Transverse colon (tissue), 4 donors: ENCODE measurements around the gene GLRA3. TPM values are rescaled to one million over a fixed set of nuclear protein-coding genes. Genes with fewer than 3 reads are reported as not detected.
A peak's percentile ranks its signal among the peaks of the same experiment; 100 is the strongest.

Experiments
- DNase-seq: peaks from one replicate; pipeline ENCODE4 v3.0.0-alpha.2; 2019
- H3K27ac ChIP-seq, 4 donors: fragments of 200-600 bp; sonication (generic); 2 replicates each; pipeline ENCODE4 v1.5.1; 2016 to 2018; ENCODE audit warnings: inconsistent platforms in 4 of 4
- H3K27me3 ChIP-seq: fragments of 200-600 bp; sonication (generic); 2 replicates; pipeline ENCODE4 v1.5.1; 2017; ENCODE audit warnings: inconsistent platforms
- H3K36me3 ChIP-seq, 4 donors: fragments of 200-600 bp; sonication (generic); 2 replicates each; pipeline ENCODE4 v1.5.1; 2017 to 2019; ENCODE audit warnings: inconsistent platforms in 4 of 4
- H3K4me1 ChIP-seq, 4 donors: fragments of 200-600 bp; sonication (generic); 2 replicates each; pipeline ENCODE4 v1.5.1; 2017 to 2020; ENCODE audit warnings: inconsistent platforms in 4 of 4
- H3K4me3 ChIP-seq, 4 donors: fragments of 200-600 bp; sonication (generic); 1 replicate in 1 of 4; 2 replicates in 3 of 4; pipeline versions ENCODE4 v1.5.1 to v1.6.1; 2017 to 2019; ENCODE audit warnings: inconsistent platforms in 4 of 4
- H3K9me3 ChIP-seq, 2 donors: fragments of 200-600 bp; sonication (generic); 2 replicates each; pipeline ENCODE4 v1.5.1; 2017 to 2019; ENCODE audit warnings: inconsistent platforms in 2 of 2
- EP300 ChIP-seq: sonication (generic); formaldehyde crosslinking; IDR thresholded peaks from one replicate; pipeline ENCODE4 v1.6.1; 2017; ENCODE audit warnings: antibody characterized with exemption, low read depth
- POLR2A ChIP-seq: fragments of 450-650 bp; IDR thresholded peaks from one replicate; pipeline ENCODE4 v1.6.1; 2016; ENCODE audit warnings: antibody characterized with exemption, mild to moderate bottlenecking, moderate library complexity
- POLR2AphosphoS5 ChIP-seq, 3 donors: sonication (generic); formaldehyde crosslinking; IDR thresholded peaks; one replicate each; pipeline ENCODE4 v1.6.1; 2016; ENCODE audit warnings: antibody characterized with exemption in 3 of 3
- whole genome bisulfite sequencing, 2 donors: methylation state at CpG; one replicate each; pipeline ENCODE4 v1.1.5; 2018; ENCODE audit warnings: low coverage in 1 of 2; 5-methylcytosine and 5-hydroxymethylcytosine counted together
- in situ Hi-C, 4 donors: fragments of 200-750 bp; cut with MboI; loops; one replicate each; pipeline versions ENCODE4 v1.15.0 to v1.15.1; 2017; ENCODE audit warnings: low sequenced_read_pairs in 3 of 4, low pct_ligation_motif_present in 1 of 4, low pct_unique_long_range_greater_than_20kb in 1 of 4
- intact Hi-C: fragments of 100-400 bp; cut with DNase I; formaldehyde crosslinking; loops from one replicate; pipeline ENCODE4 v1.15.1; 2023; ENCODE audit warnings: low total_unique reads
- total RNA-seq, 4 donors: library from RNA; depleted of rRNA; stranded (reverse); fragments of >200 nt; gene quantifications; one replicate each; pipeline ENCODE4 v1.1.0, GENCODE V29; 2016
- TF ChIP-seq, protein P1 (sequence below), 5 experiments: fragments of 200-600 bp in 3 of 5; fragments of 450-650 bp in 2 of 5; sonication (generic) in 3 of 5; IDR thresholded peaks; 1 replicate in 2 of 5; 2 replicates in 3 of 5; pipeline ENCODE4 v1.5.1; 2016 to 2017; ENCODE audit warnings: antibody characterized with exemption in 5 of 5, inconsistent platforms in 3 of 5, mild to moderate bottlenecking in 2 of 5, moderate library complexity in 1 of 5

Gene GLRA3
- total RNA-seq, 4 donors from 2014 or later: not detected

DNA sequence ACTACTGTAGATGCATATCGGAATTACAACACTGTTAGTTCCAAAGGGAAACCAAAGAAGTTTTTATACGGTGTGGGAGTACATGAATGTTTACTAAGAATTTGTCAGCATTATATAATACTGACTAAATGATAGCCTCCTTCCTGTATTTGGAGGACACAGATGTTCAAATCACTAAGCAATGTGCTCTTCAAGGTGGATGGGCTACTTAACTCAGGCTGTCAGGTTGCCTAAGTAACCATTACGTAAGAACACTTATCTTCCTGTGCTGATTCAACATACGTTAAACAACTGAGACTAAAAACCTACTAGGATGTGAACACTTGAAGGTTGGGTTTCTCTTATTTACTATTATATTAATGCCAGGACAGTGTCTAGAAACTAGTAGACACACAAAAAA is 224.8 kb downstream of the GLRA3 start:
- in situ Hi-C loops: no loop called here
- TF ChIP-seq POLR2A (no peak), EP300 (no peak), POLR2AphosphoS5 (IDR thresholded peaks at IDR 0.05) (no peak)
- TF ChIP-seq, protein P1, sequence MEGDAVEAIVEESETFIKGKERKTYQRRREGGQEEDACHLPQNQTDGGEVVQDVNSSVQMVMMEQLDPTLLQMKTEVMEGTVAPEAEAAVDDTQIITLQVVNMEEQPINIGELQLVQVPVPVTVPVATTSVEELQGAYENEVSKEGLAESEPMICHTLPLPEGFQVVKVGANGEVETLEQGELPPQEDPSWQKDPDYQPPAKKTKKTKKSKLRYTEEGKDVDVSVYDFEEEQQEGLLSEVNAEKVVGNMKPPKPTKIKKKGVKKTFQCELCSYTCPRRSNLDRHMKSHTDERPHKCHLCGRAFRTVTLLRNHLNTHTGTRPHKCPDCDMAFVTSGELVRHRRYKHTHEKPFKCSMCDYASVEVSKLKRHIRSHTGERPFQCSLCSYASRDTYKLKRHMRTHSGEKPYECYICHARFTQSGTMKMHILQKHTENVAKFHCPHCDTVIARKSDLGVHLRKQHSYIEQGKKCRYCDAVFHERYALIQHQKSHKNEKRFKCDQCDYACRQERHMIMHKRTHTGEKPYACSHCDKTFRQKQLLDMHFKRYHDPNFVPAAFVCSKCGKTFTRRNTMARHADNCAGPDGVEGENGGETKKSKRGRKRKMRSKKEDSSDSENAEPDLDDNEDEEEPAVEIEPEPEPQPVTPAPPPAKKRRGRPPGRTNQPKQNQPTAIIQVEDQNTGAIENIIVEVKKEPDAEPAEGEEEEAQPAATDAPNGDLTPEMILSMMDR (IDR thresholded peaks at IDR 0.05): no peak
- DNase-seq: no peak

DNA sequence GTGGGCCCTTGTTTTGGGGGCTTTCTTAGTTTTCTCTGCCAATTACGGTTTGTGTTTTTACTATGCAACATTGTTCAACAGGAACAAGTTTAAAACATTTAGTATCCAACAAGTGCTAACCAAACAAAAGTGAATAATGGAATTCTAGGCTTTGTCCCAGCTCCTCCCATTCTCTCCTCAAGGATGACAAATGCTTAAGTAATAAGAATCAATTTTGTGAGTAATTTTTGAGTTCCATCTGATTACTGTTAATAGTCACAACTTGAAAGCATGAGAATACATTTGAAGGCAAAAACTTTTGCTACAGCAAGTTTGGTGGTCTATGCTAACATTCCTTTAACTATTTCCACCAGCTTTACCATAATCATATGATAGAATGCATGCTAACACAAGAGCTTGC is 228.7 kb downstream of the GLRA3 start:
- TF ChIP-seq EP300: no peak
- no peak for TF ChIP-seq POLR2AphosphoS5 (IDR thresholded peaks at IDR 0.05)
- Histone ChIP-seq H3K27ac (no peak overlapping the region), H3K4me3 (no peak overlapping the region), H3K9me3 (no peaks in the 10 kb centered on the region), H3K4me1 (no peaks in the 10 kb centered on the region), H3K27me3 (no peaks in the 10 kb centered on the region), H3K36me3 (no peaks in the 10 kb centered on the region)
- no peak for DNase-seq
- intact Hi-C loops (no loop called here), in situ Hi-C loops (no loop called here)
- 60 to 68% methylated on average over 1 of the region's 1 CpG for WGBS, 2 donors

More for the DNA sequence above, 224.8 kb downstream of the GLRA3 start:
- 53 to 66% methylated on average over 4 of the region's 4 CpGs for WGBS, 2 donors
- no peaks in the 10 kb centered on the region for H3K27me3 ChIP-seq
- peak overlapping the region in 1 of 4 donors; percentile 41 for H3K27ac ChIP-seq
- H3K4me1 ChIP-seq: no peaks in the 10 kb centered on the region
- H3K36me3 ChIP-seq: no peaks in the 10 kb centered on the region
- no peak overlapping the region for H3K4me3 ChIP-seq
- intact Hi-C loops: no loop called here
- no peaks in the 10 kb centered on the region for H3K9me3 ChIP-seq

DNA sequence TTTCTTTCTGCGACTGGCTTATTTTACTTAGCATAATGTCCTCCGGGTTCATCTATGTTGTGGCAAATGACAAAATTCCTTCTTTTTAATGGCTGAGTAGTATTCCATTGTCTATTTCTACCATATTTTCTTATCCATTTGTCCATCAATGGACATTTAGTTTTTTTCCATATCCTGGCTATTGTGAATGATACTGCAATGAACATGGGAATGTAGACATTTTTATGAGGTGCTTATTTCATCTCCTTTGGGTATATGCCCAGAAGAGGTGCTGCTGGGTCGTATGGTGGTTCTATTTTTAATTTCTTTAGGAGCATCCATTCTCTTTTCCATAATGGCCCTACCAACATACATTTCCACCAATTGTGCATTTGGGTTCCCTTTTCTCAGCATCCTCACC is 230.2 kb downstream of the GLRA3 start:
- intact Hi-C loops: no loop called here

DNA sequence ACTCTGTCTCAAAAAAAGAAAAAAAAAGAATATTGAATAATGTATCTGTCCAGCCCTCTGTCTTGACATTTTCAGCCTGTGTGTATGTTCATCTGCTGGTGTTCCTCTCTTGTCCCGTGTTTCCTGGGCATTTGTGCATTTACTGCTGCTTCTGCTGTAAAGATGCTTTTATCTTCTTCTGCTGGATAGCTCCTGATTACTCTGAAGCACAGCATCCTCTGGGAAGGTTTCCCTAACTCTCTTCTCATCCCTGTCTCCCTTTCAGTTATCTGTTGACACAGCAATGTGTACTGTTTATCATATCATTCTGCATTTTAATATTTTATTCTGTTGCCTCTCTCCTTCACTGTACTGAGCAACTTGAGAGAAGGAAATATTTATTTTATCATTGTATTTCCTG is 232.5 kb downstream of the GLRA3 start:
- Histone ChIP-seq H3K27ac (no peak overlapping the region), H3K36me3 (no peaks in the 10 kb centered on the region), H3K4me1 (no peaks in the 10 kb centered on the region), H3K27me3 (no peaks in the 10 kb centered on the region), H3K4me3 (no peak overlapping the region), H3K9me3 (no peaks in the 10 kb centered on the region)
- intact Hi-C loops: no loop called here
- WGBS, 2 donors: 37 to 56% methylated on average over 1 of the region's 1 CpG
- no peak for DNase-seq
- TF ChIP-seq, protein P1 (IDR thresholded peaks at IDR 0.05): no peak
- TF ChIP-seq EP300 (no peak), POLR2AphosphoS5 (IDR thresholded peaks at IDR 0.05) (no peak), POLR2A (no peak)
- in situ Hi-C loops: no loop called here

More for the DNA sequence above, 230.2 kb downstream of the GLRA3 start:
- in situ Hi-C loops: no loop called here
- Histone ChIP-seq H3K4me1 (no peaks in the 10 kb centered on the region), H3K27me3 (no peaks in the 10 kb centered on the region), H3K4me3 (no peak overlapping the region), H3K9me3 (no peaks in the 10 kb centered on the region), H3K36me3 (no peaks in the 10 kb centered on the region), H3K27ac (no peak overlapping the region)
- WGBS, 2 donors: 49 to 75% methylated on average over 3 of the region's 3 CpGs
- TF ChIP-seq POLR2A (no peak), EP300 (no peak), POLR2AphosphoS5 (IDR thresholded peaks at IDR 0.05) (no peak)
- TF ChIP-seq, protein P1 (IDR thresholded peaks at IDR 0.05): no peak
- DNase-seq: no peak

DNA sequence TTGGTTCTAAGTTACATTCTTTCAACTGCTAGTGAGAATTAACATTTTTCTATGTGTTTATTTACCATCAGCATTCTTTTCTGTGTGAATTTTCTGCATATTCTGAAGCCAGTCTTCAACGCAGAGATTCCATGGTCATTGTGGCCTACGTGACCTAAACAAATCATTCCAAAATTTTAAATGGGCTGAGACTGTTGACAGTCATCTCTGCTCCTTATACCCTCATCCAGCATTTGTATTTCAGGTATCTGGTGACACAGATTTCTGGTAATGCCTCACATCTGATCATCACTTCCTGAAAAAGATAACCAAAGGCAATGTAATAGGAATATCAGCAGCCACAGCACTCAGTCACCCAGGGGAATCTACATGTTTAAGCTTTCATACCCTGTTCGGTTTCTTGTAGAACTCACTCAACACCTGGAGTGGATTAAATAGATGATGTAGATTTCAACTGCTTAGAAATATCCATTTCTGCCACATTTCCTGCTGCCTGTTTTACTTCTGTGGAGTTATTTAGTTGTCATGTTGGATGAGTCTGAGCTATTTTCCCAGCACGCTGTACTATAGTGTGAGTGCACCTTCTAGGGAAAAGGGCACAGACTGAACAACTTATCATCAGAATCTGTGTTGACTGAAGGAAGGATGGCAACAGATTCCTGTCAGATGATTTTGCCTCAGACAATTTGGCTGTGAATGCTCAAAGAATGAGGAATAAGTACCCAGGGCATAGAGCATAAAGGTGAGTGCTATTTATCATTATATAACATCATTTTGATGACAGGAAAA is 233.7 kb downstream of the GLRA3 start:
- WGBS, 2 donors: 69 to 81% methylated on average over 3 to 4 of the region's 4 CpGs
- no peaks in the 10 kb centered on the region for H3K9me3 ChIP-seq

More for the DNA sequence above, 233.7 kb downstream of the GLRA3 start:
- Histone ChIP-seq H3K27ac (no peak overlapping the region), H3K4me1 (no peaks in the 10 kb centered on the region), H3K36me3 (no peaks in the 10 kb centered on the region), H3K4me3 (no peak overlapping the region), H3K27me3 (no peaks in the 10 kb centered on the region)
- in situ Hi-C loops (no loop called here), intact Hi-C loops (no loop called here)
- no peak for TF ChIP-seq POLR2A
- TF ChIP-seq EP300: no peak
- no peak for TF ChIP-seq POLR2AphosphoS5 (IDR thresholded peaks at IDR 0.05)
- TF ChIP-seq, protein P1 (IDR thresholded peaks at IDR 0.05): no peak
- no peak for DNase-seq
